RPMI8226 (cell line): ENCODE results near the gene RNF144B.
"Not testable (repeated sequence)": the region's sequence is repeated elsewhere in the genome, so short reads cannot be mapped to it uniquely, and the experiment has no call there.

Source experiments
- DNase-seq: peaks from one replicate; pipeline ENCODE4 v3.0.0-alpha.2; 2015

Gene RNF144B

DNA sequence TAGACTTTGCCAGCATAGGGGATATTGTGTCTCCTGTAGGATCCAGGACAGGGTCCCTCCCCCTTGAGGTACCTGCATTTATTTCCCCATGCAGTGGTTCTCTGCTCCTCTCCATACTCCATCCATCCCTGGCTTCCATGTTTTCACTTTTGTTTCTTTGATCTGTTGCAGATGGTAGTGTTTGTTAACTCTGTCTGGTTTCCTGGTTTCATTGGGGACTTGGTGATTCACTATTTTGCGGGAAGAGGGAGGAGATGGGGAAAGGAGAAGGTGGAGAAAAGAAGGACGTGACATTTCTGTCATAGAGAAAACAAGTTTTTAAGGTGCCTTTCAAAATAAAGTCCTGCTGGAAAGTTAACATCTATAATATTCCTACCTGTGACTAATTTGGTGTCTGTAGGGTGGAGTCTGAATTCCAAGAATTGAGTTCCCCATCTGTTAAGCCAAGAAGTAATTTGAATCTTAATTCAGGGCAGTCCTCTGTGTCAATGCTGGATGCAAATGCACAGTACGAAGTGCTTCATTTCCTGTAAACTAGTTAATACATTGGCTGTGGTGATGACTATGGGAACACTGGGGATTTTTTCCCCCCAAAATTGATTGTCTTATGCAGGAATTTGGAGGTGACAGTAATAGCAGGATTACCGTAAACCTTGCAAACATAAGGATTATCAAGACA, 6.9 kb upstream of the RNF144B start:
- no peak for DNase-seq

DNA sequence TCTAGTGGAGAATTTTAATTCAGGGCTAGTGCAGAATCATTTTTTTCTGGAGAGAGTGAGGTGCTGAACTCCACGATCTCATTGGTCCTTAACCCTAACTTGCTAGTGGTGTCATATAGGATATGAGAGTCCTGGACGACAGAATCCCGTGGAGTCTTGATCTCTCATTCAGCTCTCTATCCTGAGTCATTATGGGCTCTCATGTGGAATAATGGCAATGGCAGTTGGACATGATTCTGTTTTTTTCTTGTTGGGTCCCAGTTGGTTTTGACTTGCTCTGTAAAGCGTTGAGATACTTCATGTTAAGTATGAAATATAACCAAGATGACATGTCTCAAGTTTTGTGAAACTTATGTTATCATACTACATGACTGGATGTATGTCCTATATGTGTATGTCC, 6.3 kb upstream of the RNF144B start:
- DNase-seq = no peak

GRCh38 chr6:18383441-18383840, 3.7 kb upstream of the RNF144B start:
- no peak for DNase-seq

DNA sequence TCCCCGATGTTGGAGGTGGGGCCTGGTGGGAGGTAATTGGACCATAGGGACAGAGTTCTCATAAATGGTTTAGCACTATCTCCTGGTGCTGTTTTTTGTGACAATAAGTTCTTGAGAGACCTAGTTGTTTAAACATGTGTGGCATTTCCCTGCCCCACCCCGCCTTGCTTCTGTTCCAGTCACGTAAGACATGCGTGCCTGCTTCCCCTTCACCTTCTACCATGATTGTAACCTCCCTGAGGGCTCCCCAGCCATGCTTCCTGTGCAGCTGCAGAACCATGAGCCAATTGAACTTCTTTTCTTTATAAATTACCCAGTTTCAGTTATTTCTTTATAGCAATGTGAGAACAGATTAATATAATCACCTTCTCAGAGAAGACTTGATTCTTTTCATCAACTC, 2.5 kb upstream of the RNF144B start:
- DNase-seq = no peak

DNA sequence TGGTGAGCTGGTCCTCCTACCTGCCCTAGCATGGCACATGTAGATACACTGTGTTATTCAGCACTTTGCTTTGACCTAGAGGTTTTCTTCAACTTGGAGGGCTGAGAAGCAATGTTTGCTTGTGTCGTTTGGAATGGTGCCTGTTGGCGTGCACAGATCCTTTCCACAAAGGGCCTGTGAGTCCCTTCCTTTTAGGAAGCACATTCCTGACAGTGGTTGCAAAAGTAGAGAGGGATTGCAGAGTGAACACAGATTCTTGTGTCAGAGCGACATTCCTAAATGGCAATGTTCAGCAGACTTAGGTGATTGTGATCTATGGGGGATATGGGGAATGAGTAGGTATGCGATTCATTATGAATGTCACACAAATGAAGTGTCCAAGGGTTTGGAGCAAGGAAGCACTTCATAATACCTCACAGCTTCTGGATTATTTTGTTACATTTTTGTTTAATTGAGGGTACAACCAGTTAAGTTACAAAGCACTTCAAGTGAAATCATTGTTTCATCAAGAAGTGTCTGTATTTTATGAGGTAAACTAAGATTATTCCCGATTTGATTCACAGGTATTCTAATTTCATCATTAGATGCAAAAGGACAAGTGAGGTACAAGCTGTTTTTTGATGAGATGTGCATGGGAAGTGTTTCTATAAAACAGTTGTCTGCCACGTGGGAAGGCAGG, 713 bp upstream of the RNF144B start:
- no peak for DNase-seq

DNA sequence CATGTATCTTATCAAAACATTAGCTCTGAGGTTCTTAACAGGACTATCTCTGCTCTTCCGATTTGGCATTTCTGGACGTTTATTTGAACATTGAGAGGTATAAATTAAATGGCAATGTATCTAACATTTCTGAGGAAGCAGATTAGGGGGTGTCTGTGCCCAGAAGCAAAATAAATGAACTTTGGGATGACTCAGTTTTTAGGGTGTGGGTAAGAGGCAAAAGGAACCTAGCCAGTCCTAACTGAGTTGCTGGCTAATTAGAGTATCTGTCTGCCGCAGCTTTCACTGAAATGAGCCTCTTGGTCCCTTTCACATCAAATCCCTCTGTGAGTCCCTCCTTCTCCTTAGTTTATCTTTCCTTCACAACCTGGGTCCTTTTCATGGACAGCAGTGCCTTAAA, 1.1 kb downstream of the RNF144B start:
- peak; percentile 44 for DNase-seq

- DNase-seq = peak; percentile 25
These were observed 1.8 kb downstream of the RNF144B start for GRCh38 chr6:18388942-18389341.

GRCh38 chr6:18389479-18389878, 2.3 kb downstream of the RNF144B start:
- no peak for DNase-seq

DNA sequence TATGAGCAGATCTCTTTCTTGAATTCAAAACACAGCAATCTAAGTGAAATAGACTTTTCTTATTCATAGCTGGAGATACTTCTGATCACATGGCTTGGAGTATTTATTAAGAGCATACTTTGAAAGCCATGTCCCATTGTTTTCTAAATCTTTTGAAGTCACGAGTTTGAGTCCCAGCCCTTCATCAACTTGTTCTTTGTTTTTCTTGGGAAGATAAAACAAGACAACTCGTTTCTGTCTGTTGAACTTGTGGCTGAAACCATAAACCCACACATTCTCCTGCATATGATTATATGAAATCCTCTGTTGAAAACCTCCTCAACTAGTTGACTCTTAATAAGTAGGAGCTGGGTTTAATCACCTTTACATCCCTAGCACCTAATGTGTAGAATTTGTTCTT, 3.3 kb downstream of the RNF144B start:
- DNase-seq = no peak

DNA sequence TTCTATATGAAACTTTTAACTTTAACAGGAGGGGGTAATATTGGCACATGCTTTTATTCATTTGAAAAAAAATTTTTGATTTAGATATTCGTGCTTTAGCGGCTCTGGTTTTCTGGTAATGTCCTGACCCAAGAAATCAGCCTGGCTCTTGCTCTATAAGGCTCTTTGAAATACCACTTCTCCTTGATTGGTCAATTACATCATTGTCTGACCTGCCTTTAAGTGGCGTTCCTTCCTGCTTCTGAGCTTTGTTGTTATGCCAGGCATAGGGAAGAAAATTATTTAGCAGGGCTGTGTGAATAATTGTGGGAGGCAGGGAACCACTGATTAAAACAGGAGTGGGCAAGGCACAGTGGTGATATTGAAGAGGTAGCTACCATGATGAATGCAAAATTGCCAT, 3.9 kb downstream of the RNF144B start:
- DNase-seq = no peak

DNA sequence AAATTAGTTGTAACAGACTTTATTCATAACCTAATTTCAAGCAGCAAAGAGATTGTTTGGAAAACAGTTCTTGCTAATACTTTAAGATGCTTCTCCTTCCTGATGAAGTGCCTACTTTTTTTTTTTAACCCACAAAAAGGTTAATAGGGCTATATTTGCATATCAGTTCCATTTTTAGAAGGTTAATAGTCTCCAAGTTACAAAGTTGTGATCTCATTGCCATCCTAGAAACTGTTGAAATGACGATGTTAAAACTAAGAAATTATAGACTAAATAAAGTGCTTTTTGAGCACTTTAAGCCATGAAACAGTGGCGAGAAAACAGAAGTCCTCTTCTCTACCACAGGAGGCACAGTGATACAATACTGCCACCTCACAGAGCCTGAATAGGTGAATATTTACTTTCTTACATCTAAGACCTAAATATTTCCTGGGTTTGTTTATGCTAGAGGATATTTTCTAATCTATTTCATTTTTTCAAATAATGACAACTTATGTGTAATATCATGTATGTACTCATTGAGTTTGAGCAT, 5.3 kb downstream of the RNF144B start:
- DNase-seq = no peak

GRCh38 chr6:18393698-18394097, 6.5 kb downstream of the RNF144B start:
- no peak for DNase-seq

DNA sequence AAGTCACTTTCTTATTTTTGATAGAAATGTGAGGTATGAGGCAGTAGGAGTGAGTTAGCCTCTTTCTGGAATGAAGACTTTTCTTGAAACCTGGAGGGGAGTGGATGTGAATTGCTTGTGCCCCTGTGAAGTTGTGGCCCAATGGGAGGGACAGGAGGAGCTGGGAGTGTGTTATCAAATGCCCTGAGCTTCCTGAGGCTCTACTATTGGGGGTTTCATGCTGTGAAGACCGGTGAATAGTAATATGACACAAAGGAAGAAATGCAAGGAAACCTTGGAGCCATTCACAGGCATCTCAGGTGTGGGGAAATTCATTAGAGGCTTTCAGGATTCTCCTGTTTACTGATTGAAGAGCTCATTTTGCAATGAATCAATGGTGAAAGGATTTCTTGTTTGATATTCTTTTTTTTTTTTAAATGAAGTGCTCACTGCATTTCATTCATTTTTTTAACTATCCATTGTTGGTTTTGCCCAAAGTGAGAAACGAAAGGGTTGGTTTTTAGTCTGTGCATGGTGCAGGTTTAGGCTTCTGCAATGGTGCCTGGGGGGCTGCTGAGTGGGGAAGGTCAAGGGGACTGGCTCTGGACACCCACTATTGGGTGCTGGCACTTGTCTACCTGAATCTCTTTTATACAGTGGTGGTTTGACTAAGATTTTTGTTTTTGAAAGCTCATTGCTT, 8.2 kb downstream of the RNF144B start:
- DNase-seq = no peak

DNA sequence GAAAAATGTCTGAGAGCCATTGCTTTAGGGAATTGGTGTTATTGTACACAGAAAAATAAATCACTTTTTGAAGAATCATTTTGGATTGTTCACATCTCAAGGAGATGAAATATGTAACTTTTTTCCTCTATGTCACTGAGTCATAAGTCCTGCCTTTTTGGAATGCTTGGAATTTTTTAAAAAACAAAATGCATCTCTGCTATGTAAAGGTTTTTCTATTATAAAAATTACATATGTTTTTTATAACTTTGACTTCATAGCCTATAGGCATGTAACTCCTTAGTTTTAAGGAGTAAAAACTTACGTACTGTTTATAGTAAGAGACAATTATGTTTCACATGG, 8.7 kb downstream of the RNF144B start:
- no peak for DNase-seq

DNA sequence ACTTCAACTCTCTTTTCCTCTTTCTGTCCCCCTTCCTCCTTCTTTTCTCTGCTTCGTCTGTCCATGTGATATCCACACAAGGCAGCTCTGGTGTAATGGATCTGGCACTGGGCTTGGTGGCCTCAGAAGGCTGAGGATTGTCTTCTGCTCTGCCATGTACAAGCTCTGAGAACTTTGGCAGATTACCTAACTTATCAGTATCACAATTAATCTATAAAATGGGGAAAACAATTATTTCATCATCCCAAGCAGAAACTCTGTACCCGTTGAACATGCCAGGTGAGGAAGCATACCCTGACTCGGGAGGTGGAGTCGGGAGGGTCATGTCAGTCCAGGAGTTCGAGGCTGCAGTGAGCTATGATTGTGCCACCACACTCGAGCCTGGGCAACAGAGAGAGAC, 10.6 kb downstream of the RNF144B start:
- no peak for DNase-seq

- DNase-seq = not testable (repeated sequence)
These were observed 11.1 kb downstream of the RNF144B start for GRCh38 chr6:18398225-18398624.

GRCh38 chr6:18400831-18401446, 13.8 kb downstream of the RNF144B start:
- DNase-seq = no peak

- DNase-seq = not testable (repeated sequence)
These were observed 17.8 kb downstream of the RNF144B start for GRCh38 chr6:18404965-18405364.

- no peak for DNase-seq
These were observed 18.5 kb downstream of the RNF144B start for GRCh38 chr6:18405477-18406293.

- DNase-seq = no peak
These were observed 20.0 kb downstream of the RNF144B start for GRCh38 chr6:18406955-18407749.

DNA sequence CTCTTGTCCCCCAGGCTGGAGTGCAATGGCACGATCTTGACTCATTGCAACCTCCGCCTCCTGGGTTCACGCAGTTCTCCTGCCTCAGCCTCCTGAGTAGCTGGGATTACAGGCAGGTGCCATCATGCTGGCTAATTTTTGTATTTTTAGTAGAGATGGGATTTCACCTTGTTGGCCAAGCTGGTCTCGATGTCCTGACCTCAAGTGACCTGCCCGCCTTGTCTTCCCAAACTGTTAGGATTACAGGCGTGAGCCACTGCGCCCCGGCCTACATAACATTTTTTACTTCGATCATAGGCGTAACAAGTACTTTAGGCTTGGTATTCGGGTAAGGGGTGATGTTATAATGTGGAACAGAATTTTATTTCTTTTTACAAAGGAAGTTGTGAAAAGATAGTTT, 22.5 kb downstream of the RNF144B start:
- not testable (repeated sequence) for DNase-seq

- no peak for DNase-seq
These were observed 23.3 kb downstream of the RNF144B start for GRCh38 chr6:18410412-18410811.
